ENCODE measurements around the gene HS1BP3. TPM values are rescaled to one million over a fixed set of nuclear protein-coding genes. Genes with fewer than 3 reads are reported as not detected.

HS1BP3 gene
- total and polyA plus RNA-seq, 2 of the 13 experiments (the other 11 are each of a cell fraction or from before 2014, with no cell fraction given), result 15.2 to 22.0 TPM

DNA sequence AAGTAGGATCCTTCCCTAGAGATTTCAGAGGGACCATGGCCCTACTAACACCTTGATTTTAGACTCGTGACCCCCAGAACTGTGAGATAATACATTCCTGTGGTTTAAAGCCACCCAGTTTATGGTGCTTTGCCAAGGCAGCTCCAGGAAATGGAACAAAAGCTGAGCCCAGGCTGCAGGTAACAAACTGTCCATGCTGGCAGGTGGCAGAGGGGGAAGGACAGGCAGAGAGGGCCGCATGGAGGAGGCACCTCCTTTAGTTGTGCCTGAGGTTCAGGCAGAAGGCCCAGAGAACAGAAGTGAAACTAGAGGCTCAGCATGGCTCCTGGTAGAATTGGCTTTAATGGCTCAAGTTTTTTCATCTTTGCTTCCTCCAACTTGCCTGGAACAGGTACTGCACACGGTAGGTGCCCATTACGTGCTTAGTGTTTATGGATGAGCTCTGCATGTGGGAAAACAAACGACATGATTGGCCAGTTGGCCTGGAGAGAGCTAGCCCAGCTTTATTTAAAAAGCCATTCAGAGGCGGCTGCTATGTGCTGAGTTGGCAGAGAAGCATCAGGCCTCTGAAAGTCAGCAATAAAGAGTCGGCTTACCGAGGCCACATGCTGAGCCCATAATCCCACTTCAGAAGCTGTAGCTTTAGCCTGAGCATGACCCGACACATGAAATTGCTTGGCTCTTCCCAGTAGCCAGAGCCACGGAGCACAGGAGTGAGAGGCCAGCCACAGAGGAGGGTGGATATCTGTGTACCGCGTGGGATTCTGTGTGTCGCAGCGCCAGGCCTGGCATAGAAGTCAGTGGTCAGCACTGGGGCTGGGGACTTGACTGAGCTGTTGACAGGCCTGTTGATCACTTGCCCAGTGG, 36.5 kb downstream of the HS1BP3 start (continued):
- TF ChIP-seq ZBTB40 (IDR thresholded peaks at IDR 0.05) (no peak), ZBTB40 (CRISPR knock-in tag; IDR thresholded peaks at IDR 0.05) (peak; percentile 73; the same call in 1 of the 2 replicates), ZNF460 (CRISPR knock-in tag; IDR thresholded peaks at IDR 0.05; ENCODE audit: borderline replicate concordance) (no peak), HMGA1 (CRISPR knock-in tag; conservative IDR thresholded peaks at IDR 0.05) (no peak), BCL6 (CRISPR knock-in tag; IDR thresholded peaks at IDR 0.05) (peak; percentile 27; the same call in 1 of the 2 replicates), ZNF331 (CRISPR knock-in tag; IDR thresholded peaks at IDR 0.05) (0 out of 2 replicates have a peak, but pooled peaks have one; percentile 26), ZNF30 (CRISPR knock-in tag; IDR thresholded peaks at IDR 0.05) (peak; percentile 71; the same call in 1 of the 2 replicates), SUZ12 (IDR thresholded peaks at IDR 0.05; ENCODE audit: low read depth, low read length) (no peak), KDM3A (CRISPR knock-in tag; IDR thresholded peaks at IDR 0.05; ENCODE audit: low read depth) (no peak), CBFB (CRISPR knock-in tag; IDR thresholded peaks at IDR 0.05) (peak; percentile 57; the same call in 1 of the 2 replicates), REPIN1 (CRISPR knock-in tag; IDR thresholded peaks at IDR 0.05; ENCODE audit: borderline replicate concordance, low read depth) (no peak), MAX (IDR thresholded peaks at IDR 0.05) (0 out of 2 replicates have a peak, but pooled peaks have one; percentile 18)
- TF ChIP-seq, protein P1, sequence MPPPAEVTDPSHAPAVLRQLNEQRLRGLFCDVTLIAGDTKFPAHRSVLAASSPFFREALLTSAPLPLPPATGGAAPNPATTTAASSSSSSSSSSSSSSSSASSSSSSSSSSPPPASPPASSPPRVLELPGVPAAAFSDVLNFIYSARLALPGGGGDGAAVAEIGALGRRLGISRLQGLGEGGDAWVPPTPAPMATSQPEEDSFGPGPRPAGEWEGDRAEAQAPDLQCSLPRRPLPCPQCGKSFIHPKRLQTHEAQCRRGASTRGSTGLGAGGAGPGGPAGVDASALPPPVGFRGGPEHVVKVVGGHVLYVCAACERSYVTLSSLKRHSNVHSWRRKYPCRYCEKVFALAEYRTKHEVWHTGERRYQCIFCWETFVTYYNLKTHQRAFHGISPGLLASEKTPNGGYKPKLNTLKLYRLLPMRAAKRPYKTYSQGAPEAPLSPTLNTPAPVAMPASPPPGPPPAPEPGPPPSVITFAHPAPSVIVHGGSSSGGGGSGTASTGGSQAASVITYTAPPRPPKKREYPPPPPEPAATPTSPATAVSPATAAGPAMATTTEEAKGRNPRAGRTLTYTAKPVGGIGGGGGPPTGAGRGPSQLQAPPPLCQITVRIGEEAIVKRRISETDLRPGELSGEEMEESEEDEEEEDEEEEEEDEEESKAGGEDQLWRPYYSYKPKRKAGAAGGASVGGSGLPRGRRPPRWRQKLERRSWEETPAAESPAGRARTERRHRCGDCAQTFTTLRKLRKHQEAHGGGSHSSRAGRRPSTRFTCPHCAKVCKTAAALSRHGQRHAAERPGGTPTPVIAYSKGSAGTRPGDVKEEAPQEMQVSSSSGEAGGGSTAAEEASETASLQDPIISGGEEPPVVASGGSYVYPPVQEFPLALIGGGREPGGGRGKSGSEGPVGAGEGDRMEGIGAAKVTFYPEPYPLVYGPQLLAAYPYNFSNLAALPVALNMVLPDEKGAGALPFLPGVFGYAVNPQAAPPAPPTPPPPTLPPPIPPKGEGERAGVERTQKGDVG (CRISPR knock-in tag; IDR thresholded peaks at IDR 0.05; ENCODE audit: borderline replicate concordance), result peak; percentile 3; the same call in 1 of the 2 replicates
- TF ChIP-seq, protein P2, sequence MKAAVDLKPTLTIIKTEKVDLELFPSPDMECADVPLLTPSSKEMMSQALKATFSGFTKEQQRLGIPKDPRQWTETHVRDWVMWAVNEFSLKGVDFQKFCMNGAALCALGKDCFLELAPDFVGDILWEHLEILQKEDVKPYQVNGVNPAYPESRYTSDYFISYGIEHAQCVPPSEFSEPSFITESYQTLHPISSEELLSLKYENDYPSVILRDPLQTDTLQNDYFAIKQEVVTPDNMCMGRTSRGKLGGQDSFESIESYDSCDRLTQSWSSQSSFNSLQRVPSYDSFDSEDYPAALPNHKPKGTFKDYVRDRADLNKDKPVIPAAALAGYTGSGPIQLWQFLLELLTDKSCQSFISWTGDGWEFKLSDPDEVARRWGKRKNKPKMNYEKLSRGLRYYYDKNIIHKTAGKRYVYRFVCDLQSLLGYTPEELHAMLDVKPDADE (CRISPR knock-in tag; IDR thresholded peaks at IDR 0.05), result no peak

Data from HepG2 (cell line).